Heart left ventricle (tissue), 13 donors: ENCODE measurements around the gene CPSF2.

Experiments
- POLR2A ChIP-seq, 2 donors: fragments of 450-650 bp; IDR thresholded peaks; one replicate each; pipeline ENCODE4 v1.6.1; 2017; ENCODE audit warnings: antibody characterized with exemption in 2 of 2, mild to moderate bottlenecking in 2 of 2, moderate library complexity in 2 of 2
- TF ChIP-seq, protein P1 (sequence below), 12 donors: fragments of 200-600 bp; sonication (generic) in 4 of 12; IDR thresholded peaks; one replicate each; pipeline versions ENCODE4 v1.5.0 to v1.8.0; 2018 to 2022; ENCODE audit warnings: antibody characterized with exemption in 12 of 12, mild to moderate bottlenecking in 5 of 12
- donor health status: ischemic (EF 13 %, LVEDD 7.1; RV severe dilation, severe dysfunction).
- donor health status: DM: no; HTN: yes; CAD: no.
- donor health status: DM: no; HTN: no; CAD: no.
- donor health status: ischemic (EF 25% LVEDD 6.9; RV normal size, moderate dysfunction).
- donor health status: ischemic (EF 25% LVEDD 5.7; RV mildly dilated, moderate dysfunction).
- donor health status: ischemic (EF 35%, LVEDD 5.7; RV mildly dilated, moderate dysfunction).
- donor health status: nonischemic (EF 11% LVEDD 7.7; RV severe dilation, severe dysfunction).
- donor health status: DM: yes; HTN: yes; CAD: no.
- donor health status: PGD.
- donor health status: ischemic (EF 29% LVEDD 5.4; RV normal size, mild dysfunction).
- donor health status: nonischemic (EF 23%, LVEDD 6.1; RV moderate dilation, normal function).

- TF ChIP-seq, protein P1, sequence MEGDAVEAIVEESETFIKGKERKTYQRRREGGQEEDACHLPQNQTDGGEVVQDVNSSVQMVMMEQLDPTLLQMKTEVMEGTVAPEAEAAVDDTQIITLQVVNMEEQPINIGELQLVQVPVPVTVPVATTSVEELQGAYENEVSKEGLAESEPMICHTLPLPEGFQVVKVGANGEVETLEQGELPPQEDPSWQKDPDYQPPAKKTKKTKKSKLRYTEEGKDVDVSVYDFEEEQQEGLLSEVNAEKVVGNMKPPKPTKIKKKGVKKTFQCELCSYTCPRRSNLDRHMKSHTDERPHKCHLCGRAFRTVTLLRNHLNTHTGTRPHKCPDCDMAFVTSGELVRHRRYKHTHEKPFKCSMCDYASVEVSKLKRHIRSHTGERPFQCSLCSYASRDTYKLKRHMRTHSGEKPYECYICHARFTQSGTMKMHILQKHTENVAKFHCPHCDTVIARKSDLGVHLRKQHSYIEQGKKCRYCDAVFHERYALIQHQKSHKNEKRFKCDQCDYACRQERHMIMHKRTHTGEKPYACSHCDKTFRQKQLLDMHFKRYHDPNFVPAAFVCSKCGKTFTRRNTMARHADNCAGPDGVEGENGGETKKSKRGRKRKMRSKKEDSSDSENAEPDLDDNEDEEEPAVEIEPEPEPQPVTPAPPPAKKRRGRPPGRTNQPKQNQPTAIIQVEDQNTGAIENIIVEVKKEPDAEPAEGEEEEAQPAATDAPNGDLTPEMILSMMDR (IDR thresholded peaks at IDR 0.05), result no peak
- no peak for TF ChIP-seq POLR2A (IDR thresholded peaks at IDR 0.05)
Measured at GRCh38 chr14:92143962-92144361, 22.2 kb downstream of the CPSF2 start.
